Amniotic epithelial cell (primary cell): Measurements from ENCODE around the gene TK1.
"Not testable (repeated sequence)": the region's sequence is repeated elsewhere in the genome, so short reads cannot be mapped to it uniquely, and the experiment has no call there.

Source experiments
- DNase-seq: peaks from one replicate; pipeline ENCODE4 v3.0.0-alpha.2; 2010; ENCODE audit warnings: low read depth

Gene TK1

GRCh38 chr17:78176548-78177025 is 10.3 kb downstream of the TK1 start:
- DNase-seq, result peak; percentile 26

GRCh38 chr17:78175643-78175981 is 11.2 kb downstream of the TK1 start:
- DNase-seq, result no peak

- DNase-seq, result no peak
Measured at GRCh38 chr17:78174870-78175642, 11.8 kb downstream of the TK1 start.

GRCh38 chr17:78174346-78174869 is 12.4 kb downstream of the TK1 start:
- DNase-seq, result no peak

- DNase-seq, result no peak
Measured at GRCh38 chr17:78173097-78173715, 13.6 kb downstream of the TK1 start.

- DNase-seq, result peak; percentile 34
Measured at GRCh38 chr17:78172249-78173051, 14.4 kb downstream of the TK1 start.

- not testable (repeated sequence) for DNase-seq
Measured at GRCh38 chr17:78171591-78172248, 15.1 kb downstream of the TK1 start.

GRCh38 chr17:78170692-78171590 is 15.9 kb downstream of the TK1 start:
- DNase-seq, result no peak

GRCh38 chr17:78168903-78169793 is 17.7 kb downstream of the TK1 start:
- DNase-seq, result peak; percentile 31

- DNase-seq, result peak; percentile 25
Measured at GRCh38 chr17:78168242-78168902, 18.5 kb downstream of the TK1 start, which contains the start of gene SYNGR2. Gene SYNGR2, plus strand, starts transcription at chr17:78168581. Its CDS starts 36 bp downstream, at chr17:78168617.

GRCh38 chr17:78166416-78166815 is 20.4 kb downstream of the TK1 start:
- no peak for DNase-seq

- no peak for DNase-seq
Measured at GRCh38 chr17:78164748-78165607, 21.9 kb downstream of the TK1 start.

- no peak for DNase-seq
Measured at GRCh38 chr17:78163881-78164747, 22.7 kb downstream of the TK1 start.

GRCh38 chr17:78159575-78160158 is 27.2 kb downstream of the TK1 start:
- DNase-seq, result peak; percentile 86

GRCh38 chr17:78154903-78155811 is 31.7 kb downstream of the TK1 start:
- DNase-seq, result no peak

- DNase-seq, result no peak
Measured at GRCh38 chr17:78151514-78152008, 35.3 kb downstream of the TK1 start.
